Measurements from ENCODE around the gene CDX1. TPM values are rescaled to one million over a fixed set of nuclear protein-coding genes. Genes with fewer than 3 reads are reported as not detected.

The CDX1 gene
- total RNA-seq, 1 donor from 2014 or later: not detected

DNA sequence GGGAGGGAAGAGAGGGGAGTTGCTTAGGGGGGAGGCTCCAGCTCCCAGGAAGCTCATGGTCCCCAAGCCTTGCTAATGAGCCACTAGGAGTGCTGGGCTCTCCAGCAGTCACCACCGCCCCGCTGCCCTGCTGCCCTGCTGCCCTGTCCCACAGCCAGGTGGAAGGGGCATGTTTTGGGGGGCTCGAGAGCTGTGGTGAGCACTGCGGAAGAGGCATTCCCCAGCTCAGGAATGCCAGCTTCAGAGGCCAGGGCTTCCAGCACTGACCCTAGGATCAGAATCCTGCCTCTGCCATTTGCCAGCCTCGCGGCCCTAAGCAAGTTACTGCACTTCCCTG, 40.2 kb downstream of the CDX1 start:
- Histone ChIP-seq H3K27me3 (no peaks in the 10 kb centered on the region), H3K4me1 (peaks cover 13% of the 10 kb centered on the region), H3K4me3 (no peak overlapping the region), H2AFZ (replicated peaks) (no peak overlapping the region), H3F3A (ENCODE audit: low read depth) (peaks cover 10% of the 10 kb centered on the region), H3K4me2 (no peak overlapping the region), H3K9ac (no peak overlapping the region), H3K79me2 (ENCODE audit: low read depth) (no peaks in the 10 kb centered on the region), H3K27ac (no peak overlapping the region), H4K20me1 (ENCODE audit: low read depth) (no peaks in the 10 kb centered on the region), H3K9me3 (ENCODE audit: low read depth) (no peaks in the 10 kb centered on the region), H3K36me3 (no peaks in the 10 kb centered on the region)
- Mint-ChIP-seq H3K36me3 (no peaks in the 10 kb centered on the region), H3K4me3 (no peak overlapping the region), H3K4me1 (peaks cover 19% of the 10 kb centered on the region), H3K9me3 (no peaks in the 10 kb centered on the region), H3K27me3 (ENCODE audit: insufficient read depth, low read depth) (peaks cover 18% of the 10 kb centered on the region), H3K27ac (no peak overlapping the region)
- DNase-seq (ENCODE audit: low spot score): no peak
- TF ChIP-seq EZH2phosphoT487 (IDR thresholded peaks at IDR 0.05): no peak
- TF ChIP-seq CTCF (IDR thresholded peaks at IDR 0.05): no peak
- no peak for TF ChIP-seq EZH2 (IDR thresholded peaks at IDR 0.05)

GRCh38 chr5:150208187-150209098, 41.9 kb downstream of the CDX1 start:
- Histone ChIP-seq H3K27ac (peak overlapping the region; percentile 16), H2AFZ (replicated peaks) (peak overlapping the region; percentile 22), H3K4me1 (peaks cover 13% of the 10 kb centered on the region), H4K20me1 (ENCODE audit: low read depth) (no peaks in the 10 kb centered on the region), H3K36me3 (no peaks in the 10 kb centered on the region), H3K79me2 (ENCODE audit: low read depth) (no peaks in the 10 kb centered on the region), H3K9ac (no peak overlapping the region), H3F3A (ENCODE audit: low read depth) (peaks cover 10% of the 10 kb centered on the region), H3K4me2 (no peak overlapping the region), H3K27me3 (no peaks in the 10 kb centered on the region), H3K4me3 (no peak overlapping the region), H3K9me3 (ENCODE audit: low read depth) (no peaks in the 10 kb centered on the region)
- peak; percentile 39 for DNase-seq (ENCODE audit: low spot score)
- no peaks in the 10 kb centered on the region for H3K9me3 Mint-ChIP-seq
- H3K4me3 Mint-ChIP-seq: no peak overlapping the region
- TF ChIP-seq CTCF (IDR thresholded peaks at IDR 0.05): no peak
- no peak for TF ChIP-seq EZH2phosphoT487 (IDR thresholded peaks at IDR 0.05)
- no peak for TF ChIP-seq EZH2 (IDR thresholded peaks at IDR 0.05)
- peaks cover 23% of the 10 kb centered on the region for H3K4me1 Mint-ChIP-seq
- peaks cover 14% of the 10 kb centered on the region for H3K27me3 Mint-ChIP-seq (ENCODE audit: insufficient read depth, low read depth)
- H3K27ac Mint-ChIP-seq: peak overlapping the region; percentile 84
- no peaks in the 10 kb centered on the region for H3K36me3 Mint-ChIP-seq

- Histone ChIP-seq H3K4me3 (no peak overlapping the region), H3K27me3 (no peaks in the 10 kb centered on the region), H3K36me3 (no peaks in the 10 kb centered on the region), H3K4me2 (no peak overlapping the region), H3K79me2 (ENCODE audit: low read depth) (no peaks in the 10 kb centered on the region), H3K27ac (peak overlapping the region; percentile 16), H4K20me1 (ENCODE audit: low read depth) (no peaks in the 10 kb centered on the region), H2AFZ (replicated peaks) (peak overlapping the region; percentile 22), H3F3A (ENCODE audit: low read depth) (peaks cover 10% of the 10 kb centered on the region), H3K9ac (no peak overlapping the region), H3K9me3 (ENCODE audit: low read depth) (no peaks in the 10 kb centered on the region), H3K4me1 (peaks cover 13% of the 10 kb centered on the region)
- Mint-ChIP-seq H3K9me3 (no peaks in the 10 kb centered on the region), H3K4me3 (no peak overlapping the region), H3K27ac (peak overlapping the region; percentile 46), H3K4me1 (peaks cover 29% of the 10 kb centered on the region), H3K27me3 (ENCODE audit: insufficient read depth, low read depth) (peaks cover 14% of the 10 kb centered on the region), H3K36me3 (no peaks in the 10 kb centered on the region)
- TF ChIP-seq EZH2 (IDR thresholded peaks at IDR 0.05) (no peak), EZH2phosphoT487 (IDR thresholded peaks at IDR 0.05) (no peak), CTCF (IDR thresholded peaks at IDR 0.05) (no peak)
- no peak for DNase-seq (ENCODE audit: low spot score)
Observed at GRCh38 chr5:150209099-150209635, 42.6 kb downstream of the CDX1 start.

Measured in neural progenitor cell (in vitro differentiated cells).